OCI-M2 (cell line): Measurements from ENCODE around the gene APOC1.
"Not testable (repeated sequence)": the region's sequence is repeated elsewhere in the genome, so short reads cannot be mapped to it uniquely, and the experiment has no call there.

Experiments used
- DNase-seq: peaks from one replicate; lab custom pipeline; 2025; ENCODE audit not compliant: unreplicated experiment; lab: John Stamatoyannopoulos, UW

APOC1 gene

GRCh38 chr19:44912854-44913253, 1.6 kb upstream of the APOC1 start:
- DNase-seq = no peak

DNA sequence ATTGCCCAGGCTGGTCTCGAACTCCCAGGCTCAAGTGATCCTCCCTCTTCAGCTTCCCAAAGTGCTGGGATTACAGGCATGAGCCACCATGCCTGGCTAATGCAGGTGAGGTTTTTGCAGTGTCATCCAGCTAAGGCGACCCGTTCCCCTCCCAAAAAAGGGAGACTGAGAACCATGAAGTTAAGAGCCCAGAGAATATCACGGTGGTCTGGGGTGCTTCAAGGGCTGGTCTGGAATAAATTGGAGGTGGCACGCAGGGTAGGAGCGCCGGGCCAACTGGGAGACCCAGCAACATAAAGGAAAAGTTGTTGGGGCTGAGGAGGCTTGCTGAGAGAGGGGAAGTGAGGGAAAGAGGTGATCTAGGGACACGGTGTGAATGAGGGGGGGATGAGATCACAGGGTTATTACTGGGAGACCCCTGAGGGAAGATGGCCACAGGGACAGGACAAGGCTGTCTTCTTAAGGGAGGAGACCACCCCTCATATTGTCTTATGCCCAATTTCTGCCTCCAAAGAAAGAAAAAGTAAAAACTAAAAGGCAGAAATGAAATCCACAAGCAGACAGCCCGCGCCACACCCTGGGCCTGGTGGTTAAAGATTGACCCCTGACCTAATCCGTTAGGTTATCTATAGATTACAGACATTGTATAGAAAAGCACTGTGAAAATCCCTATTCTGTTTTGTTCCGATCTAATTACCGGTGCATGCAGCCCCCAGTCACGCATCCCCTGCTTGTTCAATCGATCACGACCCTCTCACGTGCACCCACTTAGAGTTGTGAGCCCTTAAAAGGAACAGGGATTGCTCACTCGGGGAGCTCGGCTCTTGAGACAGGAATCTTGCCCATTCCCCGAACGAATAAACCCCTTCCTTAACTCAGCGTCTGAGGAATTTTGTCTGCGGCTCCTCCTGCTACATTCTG, 636 bp upstream of the APOC1 start:
- peak; percentile 75 for DNase-seq

GRCh38 chr19:44924243-44924725, 9.9 kb downstream of the APOC1 start:
- no peak for DNase-seq

DNA sequence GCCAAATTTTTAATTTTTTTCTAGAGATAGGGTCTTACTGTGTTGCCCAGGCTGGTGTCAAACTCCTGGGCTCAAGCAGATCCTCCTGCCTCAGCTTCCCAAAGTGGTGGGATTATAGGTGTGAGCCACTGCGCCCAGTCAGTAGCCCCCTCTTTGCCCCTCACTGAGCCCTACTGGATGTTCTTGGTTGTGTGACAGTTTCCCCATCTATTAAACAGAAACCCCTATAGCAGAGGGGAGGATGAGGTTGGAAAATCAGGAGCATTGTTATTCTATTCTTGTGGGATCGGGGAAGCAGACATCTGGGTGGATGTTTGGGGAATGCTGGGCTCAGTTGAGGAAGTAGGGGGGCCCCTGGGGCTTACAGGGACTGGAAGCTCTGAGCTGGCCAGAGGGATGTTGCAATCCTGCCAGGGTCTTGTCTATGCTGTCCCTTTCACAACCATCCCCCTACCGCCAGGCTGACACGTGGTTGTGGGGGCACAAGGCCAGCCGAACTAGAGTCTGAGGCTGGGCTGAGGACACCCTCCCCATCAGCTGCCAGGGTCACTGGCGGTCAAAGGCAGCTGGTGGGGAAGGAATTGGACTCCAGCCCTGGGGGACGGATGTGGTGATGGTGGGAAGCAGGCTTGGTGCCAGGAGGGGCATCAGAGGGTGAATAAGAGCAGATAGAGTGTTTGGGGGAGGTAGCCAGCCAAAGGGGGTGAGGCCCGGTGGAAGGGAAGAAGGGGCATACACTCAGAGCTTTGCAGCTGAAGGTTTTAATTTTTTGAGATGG, 10.9 kb downstream of the APOC1 start:
- no peak for DNase-seq

- not testable (repeated sequence) for DNase-seq
Measured at GRCh38 chr19:44926245-44927077, 12.1 kb downstream of the APOC1 start.

DNA sequence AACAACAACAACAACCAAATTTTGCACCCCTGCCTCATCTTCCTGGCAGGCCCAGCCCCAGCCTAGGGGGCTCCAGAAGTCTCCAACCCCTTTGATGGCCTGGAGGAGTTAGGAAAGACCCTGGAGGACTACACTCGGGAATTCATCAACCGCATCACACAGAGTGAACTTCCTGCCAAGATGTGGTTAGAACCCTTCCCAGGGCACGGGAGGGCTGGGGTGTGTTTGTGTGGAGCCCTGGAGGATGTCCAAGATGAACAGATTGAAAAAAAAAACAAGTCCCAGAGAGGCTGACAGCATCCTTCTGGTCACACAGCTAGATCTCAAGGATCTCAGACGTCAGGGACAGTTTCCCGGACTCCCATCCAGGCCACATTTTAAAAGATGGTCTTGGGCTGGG, 13.3 kb downstream of the APOC1 start:
- DNase-seq = no peak

DNA sequence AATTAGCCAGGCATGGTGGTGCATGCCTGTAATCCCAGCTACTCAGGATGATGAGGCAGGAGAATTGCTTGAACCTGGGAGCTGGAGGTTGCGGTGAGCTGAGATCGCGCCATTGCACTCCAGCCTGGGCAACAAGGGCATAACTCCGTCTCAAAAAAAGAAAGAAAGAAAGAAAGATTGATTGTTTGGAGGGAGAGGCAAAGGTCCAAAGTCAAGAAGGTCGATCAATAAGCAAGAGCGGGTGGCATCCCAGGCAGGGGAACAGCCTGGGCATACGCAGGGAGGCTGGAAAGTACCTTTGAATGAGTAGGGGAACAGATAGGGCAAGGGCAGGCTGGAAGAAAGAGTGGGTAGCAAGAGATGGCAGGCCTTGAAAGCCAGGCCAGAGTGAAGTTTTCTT, 15.7 kb downstream of the APOC1 start:
- DNase-seq = no peak

- no peak for DNase-seq
Measured at GRCh38 chr19:44931541-44931940, 17.1 kb downstream of the APOC1 start.

- DNase-seq = no peak
Measured at GRCh38 chr19:44939668-44940067, 25.3 kb downstream of the APOC1 start.

GRCh38 chr19:44942067-44942571, 27.7 kb downstream of the APOC1 start, which contains the start of gene APOC4:
APOC4 (plus strand) TSS chr19:44942237; CDS start chr19:44942278, 41 bp downstream.
- DNase-seq = no peak

GRCh38 chr19:44943801-44944249, 29.4 kb downstream of the APOC1 start:
- DNase-seq = peak; percentile 53

- DNase-seq = no peak
Measured at GRCh38 chr19:44947041-44947581, 32.7 kb downstream of the APOC1 start.

- no peak for DNase-seq
Measured at GRCh38 chr19:44948237-44948636, 33.8 kb downstream of the APOC1 start.

DNA sequence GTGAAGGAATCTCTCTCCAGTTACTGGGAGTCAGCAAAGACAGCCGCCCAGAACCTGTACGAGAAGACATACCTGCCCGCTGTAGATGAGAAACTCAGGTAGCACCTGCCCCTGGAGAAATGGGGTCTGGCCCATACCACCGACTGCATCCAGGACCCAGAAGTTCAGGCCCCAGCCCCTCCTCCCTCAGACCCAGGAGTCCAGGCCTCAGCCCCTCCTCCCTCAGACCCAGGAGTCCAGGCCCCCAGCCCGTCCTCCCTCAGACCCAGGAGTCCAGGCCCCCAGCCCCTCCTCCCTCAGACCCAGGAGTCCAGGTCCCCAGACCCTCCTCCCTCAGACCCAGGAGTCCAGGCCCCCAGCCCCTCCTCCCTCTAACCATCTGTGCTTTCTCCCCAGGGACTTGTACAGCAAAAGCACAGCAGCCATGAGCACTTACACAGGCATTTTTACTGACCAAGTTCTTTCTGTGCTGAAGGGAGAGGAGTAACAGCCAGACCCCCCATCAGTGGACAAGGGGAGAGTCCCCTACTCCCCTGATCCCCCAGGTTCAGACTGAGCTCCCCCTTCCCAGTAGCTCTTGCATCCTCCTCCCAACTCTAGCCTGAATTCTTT, 34.5 kb downstream of the APOC1 start:
- DNase-seq = no peak

DNA sequence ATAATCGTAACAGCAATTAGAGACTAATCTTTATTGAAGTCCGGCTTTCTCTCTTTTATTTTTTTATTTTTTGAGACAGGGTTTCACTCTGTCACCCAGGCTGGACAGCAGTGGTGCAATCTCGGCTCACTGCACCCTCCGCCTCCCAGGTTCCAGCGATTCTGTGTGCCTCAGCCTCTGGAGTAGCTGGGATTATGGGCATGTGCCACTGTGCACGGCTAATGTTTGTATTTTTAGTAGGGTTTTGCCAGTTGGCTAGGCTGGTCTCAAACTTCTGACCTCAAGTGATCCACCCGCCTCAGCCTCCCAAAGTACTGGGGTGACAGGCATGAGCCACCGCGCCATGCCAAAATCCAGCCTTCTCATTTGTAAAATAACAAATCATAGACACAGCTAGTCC, 35.1 kb downstream of the APOC1 start:
- DNase-seq = no peak

DNA sequence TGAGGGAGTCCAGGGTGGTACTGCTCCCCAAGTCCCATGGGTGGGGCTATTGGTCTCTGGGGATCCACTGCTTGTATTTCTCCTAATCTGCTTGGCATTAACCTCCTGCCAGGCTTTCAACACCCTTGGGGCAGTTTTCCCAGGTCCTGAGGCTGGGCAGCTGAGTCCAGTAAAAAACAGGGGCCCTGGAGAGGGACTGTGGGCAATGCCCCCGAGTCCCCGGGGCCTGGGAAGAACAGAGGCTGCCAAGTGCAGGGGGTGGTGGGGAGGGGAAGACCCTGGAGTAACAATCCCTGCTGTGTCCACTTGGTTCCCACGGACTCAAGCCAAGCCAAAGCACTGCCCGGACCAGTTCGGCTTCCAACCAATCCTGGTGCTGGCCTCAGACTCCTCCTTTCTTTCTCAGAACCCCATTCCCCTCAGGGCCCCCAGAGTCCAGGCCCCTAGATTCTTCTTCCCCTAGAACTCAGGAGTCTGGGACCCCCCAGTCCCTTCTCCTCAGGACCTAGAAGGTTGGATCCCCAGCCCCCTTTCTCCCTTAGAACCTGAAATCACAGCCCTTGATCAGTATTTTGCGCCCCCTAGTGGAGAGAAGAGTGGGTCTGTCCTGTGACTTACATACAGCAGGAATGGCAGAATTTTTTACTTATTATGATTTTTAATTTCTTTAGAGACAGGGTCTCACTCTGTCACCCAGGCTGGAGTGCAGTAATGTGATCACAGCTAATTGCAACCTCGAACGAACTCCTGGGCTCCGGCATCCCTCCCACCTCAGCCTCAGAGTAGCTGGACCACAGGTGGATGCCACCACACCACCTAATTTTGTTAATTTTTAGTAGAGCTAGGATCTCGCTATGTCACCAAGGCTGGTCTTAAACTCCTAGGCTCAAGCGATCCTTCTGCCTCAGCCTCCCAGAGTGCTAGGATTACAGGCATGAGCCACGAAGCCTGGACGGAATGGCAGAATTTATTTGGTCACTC, 37.1 kb downstream of the APOC1 start:
- peak; percentile 39 for DNase-seq

DNA sequence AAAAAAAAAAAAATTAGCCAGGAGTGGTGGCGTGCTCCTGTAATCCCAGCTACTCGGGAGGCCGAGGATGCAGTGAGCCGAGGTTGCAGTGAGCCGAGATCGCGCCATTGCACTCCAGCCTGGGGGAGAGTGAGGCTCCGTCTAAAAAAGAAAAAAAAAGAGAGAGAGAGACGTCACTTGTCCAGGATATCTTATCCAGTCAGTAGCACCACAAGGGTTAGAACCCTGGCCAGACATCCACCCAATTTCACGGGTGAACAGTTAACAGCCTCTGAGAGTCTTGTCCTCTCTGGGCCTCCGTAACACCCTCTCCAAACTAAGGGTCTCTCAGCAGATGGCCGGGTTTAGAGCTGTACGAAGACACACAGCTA, 39.9 kb downstream of the APOC1 start:
- no peak for DNase-seq

- DNase-seq = peak; percentile 96
Measured at GRCh38 chr19:44954649-44955504, 40.5 kb downstream of the APOC1 start, which contains the start of gene CLPTM1. CLPTM1 (plus strand) TSS chr19:44955380; CDS start chr19:44955396, 16 bp downstream.
